ENCODE measurements around the gene GATC.

Gene GATC

DNA sequence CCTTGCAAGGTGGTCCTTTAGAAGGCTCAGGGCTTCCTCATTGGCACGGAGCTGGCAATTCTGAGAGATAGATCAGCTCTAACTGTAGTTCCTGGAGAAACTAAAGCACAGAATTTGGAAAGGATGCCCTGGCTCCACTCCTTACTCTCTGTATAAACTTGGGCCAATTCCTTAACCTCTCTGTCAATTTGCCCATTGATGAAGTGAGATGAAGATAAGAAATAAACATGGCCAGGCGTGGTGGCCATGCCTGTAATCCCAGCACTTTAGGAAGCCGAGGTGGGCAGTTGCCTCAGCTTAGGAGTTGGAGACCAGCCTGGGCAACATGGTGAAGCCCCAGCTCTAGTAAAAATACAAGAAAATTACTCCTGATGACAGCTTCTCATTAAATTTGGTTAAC, 42.4 kb upstream of the GATC start:
- no peaks in the 10 kb centered on the region for H4K20me1 ChIP-seq (ENCODE audit: insufficient read depth, low read length)
- peaks cover 17% of the 10 kb centered on the region for H3K4me1 ChIP-seq (ENCODE audit: low read length)
- no peaks in the 10 kb centered on the region for H3K36me3 ChIP-seq (replicated peaks; ENCODE audit: low read depth, low read length)
- no peak overlapping the region for H3K27ac ChIP-seq (ENCODE audit: low read length)
- no peak overlapping the region for H3K4me3 ChIP-seq (ENCODE audit: low read length)
- H2AFZ ChIP-seq (ENCODE audit: low read depth, low read length) = no peak overlapping the region
- H3K79me2 ChIP-seq (ENCODE audit: low read length) = no peaks in the 10 kb centered on the region
- no peaks in the 10 kb centered on the region for H3K27me3 ChIP-seq (ENCODE audit: low read depth, low read length)
- no peak overlapping the region for H3K4me2 ChIP-seq (ENCODE audit: low read length)
- H3K9me3 ChIP-seq (ENCODE audit: insufficient read depth, low read length) = no peaks in the 10 kb centered on the region
- H3K9ac ChIP-seq (ENCODE audit: low read length) = no peak overlapping the region
- TF ChIP-seq CTCF (IDR thresholded peaks at IDR 0.05; ENCODE audit: low read depth, low read length) (no peak), EZH2phosphoT487 (IDR thresholded peaks at IDR 0.05; ENCODE audit: low read depth) (no peak)

DNA sequence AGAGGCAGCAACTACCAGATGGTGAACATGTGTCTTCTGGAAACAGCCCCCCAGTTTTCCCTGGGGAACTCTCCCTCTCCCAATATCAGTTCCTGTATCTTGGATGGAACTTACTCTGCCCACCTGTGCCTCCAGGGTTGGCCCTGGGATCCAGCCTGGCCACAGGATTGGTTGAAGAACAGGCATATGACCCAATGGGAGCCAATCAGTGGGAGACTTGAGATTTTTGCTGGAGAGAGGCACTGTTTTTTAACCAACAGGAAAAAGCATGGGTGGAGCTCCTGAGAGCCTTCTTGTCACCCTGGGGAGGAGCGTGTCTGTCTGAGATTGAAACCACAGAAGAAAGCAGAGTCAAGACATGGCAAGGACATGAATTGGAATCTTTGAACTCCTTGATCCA, 42.0 kb upstream of the GATC start:
- H3K79me2 ChIP-seq (ENCODE audit: low read length) = no peaks in the 10 kb centered on the region
- no peaks in the 10 kb centered on the region for H4K20me1 ChIP-seq (ENCODE audit: insufficient read depth, low read length)
- H3K4me1 ChIP-seq (ENCODE audit: low read length) = peaks cover 13% of the 10 kb centered on the region
- H3K9ac ChIP-seq (ENCODE audit: low read length) = no peak overlapping the region
- no peaks in the 10 kb centered on the region for H3K9me3 ChIP-seq (ENCODE audit: insufficient read depth, low read length)
- no peak overlapping the region for H3K27ac ChIP-seq (ENCODE audit: low read length)
- no peaks in the 10 kb centered on the region for H3K36me3 ChIP-seq (replicated peaks; ENCODE audit: low read depth, low read length)
- H2AFZ ChIP-seq (ENCODE audit: low read depth, low read length) = no peak overlapping the region
- H3K4me3 ChIP-seq (ENCODE audit: low read length) = no peak overlapping the region
- TF ChIP-seq EZH2phosphoT487 (IDR thresholded peaks at IDR 0.05; ENCODE audit: low read depth) = no peak
- TF ChIP-seq CTCF (IDR thresholded peaks at IDR 0.05; ENCODE audit: low read depth, low read length) = no peak
- H3K4me2 ChIP-seq (ENCODE audit: low read length) = no peak overlapping the region
- H3K27me3 ChIP-seq (ENCODE audit: low read depth, low read length) = no peaks in the 10 kb centered on the region

DNA sequence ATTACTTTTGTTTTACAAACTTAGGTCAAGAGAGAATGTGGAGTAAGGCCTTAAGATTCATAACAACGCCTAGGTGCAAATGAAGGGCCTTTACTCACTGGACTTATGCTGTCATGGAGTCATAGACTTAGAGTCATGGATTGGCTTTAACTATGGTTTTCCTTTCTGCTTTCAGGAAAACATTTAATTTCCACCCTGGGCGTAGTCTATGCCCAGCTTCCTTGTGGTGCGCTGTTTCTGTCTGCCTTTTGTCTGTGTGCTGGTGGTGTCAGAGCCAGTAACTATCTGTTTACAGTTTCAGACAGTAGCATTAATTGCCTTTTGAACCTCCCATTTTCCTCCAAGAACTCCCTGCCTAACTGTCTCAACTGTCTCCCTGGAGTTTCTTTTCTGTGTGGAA, 40.2 kb upstream of the GATC start:
- no peaks in the 10 kb centered on the region for H3K9me3 ChIP-seq (ENCODE audit: insufficient read depth, low read length)
- H3K27me3 ChIP-seq (ENCODE audit: low read depth, low read length) = no peaks in the 10 kb centered on the region
- no peak overlapping the region for H3K27ac ChIP-seq (ENCODE audit: low read length)
- H3K4me1 ChIP-seq (ENCODE audit: low read length) = peaks cover 6% of the 10 kb centered on the region; the same call in 1 of the 2 replicates
- no peaks in the 10 kb centered on the region for H3K79me2 ChIP-seq (ENCODE audit: low read length)
- no peak overlapping the region for H3K4me2 ChIP-seq (ENCODE audit: low read length)
- H3K36me3 ChIP-seq (replicated peaks; ENCODE audit: low read depth, low read length) = no peaks in the 10 kb centered on the region
- no peak overlapping the region for H3K9ac ChIP-seq (ENCODE audit: low read length)
- no peak overlapping the region for H3K4me3 ChIP-seq (ENCODE audit: low read length)
- no peak for TF ChIP-seq CTCF (IDR thresholded peaks at IDR 0.05; ENCODE audit: low read depth, low read length)
- no peaks in the 10 kb centered on the region for H4K20me1 ChIP-seq (ENCODE audit: insufficient read depth, low read length)
- H2AFZ ChIP-seq (ENCODE audit: low read depth, low read length) = no peak overlapping the region

- TF ChIP-seq EZH2phosphoT487 (IDR thresholded peaks at IDR 0.05; ENCODE audit: low read depth) (no peak), CTCF (IDR thresholded peaks at IDR 0.05; ENCODE audit: low read depth, low read length) (no peak)
- H3K4me3 ChIP-seq (ENCODE audit: low read length) = no peak overlapping the region
- H2AFZ ChIP-seq (ENCODE audit: low read depth, low read length) = no peak overlapping the region
- no peaks in the 10 kb centered on the region for H3K36me3 ChIP-seq (replicated peaks; ENCODE audit: low read depth, low read length)
- no peak overlapping the region for H3K27ac ChIP-seq (ENCODE audit: low read length)
- H3K79me2 ChIP-seq (ENCODE audit: low read length) = no peaks in the 10 kb centered on the region
- no peaks in the 10 kb centered on the region for H3K27me3 ChIP-seq (ENCODE audit: low read depth, low read length)
- no peak overlapping the region for H3K9ac ChIP-seq (ENCODE audit: low read length)
- H3K4me1 ChIP-seq (ENCODE audit: low read length) = peaks cover 6% of the 10 kb centered on the region; the same call in 1 of the 2 replicates
- no peak overlapping the region for H3K4me2 ChIP-seq (ENCODE audit: low read length)
- H4K20me1 ChIP-seq (ENCODE audit: insufficient read depth, low read length) = no peaks in the 10 kb centered on the region
- H3K9me3 ChIP-seq (ENCODE audit: insufficient read depth, low read length) = no peaks in the 10 kb centered on the region
Observed at GRCh38 chr12:120406553-120406952, 39.7 kb upstream of the GATC start.
